ENCODE results near the gene SLAMF6. TPM values are rescaled to one million over a fixed set of nuclear protein-coding genes. Genes with fewer than 3 reads are reported as not detected.
"Not testable (repeated sequence)": the region's sequence is repeated elsewhere in the genome, so short reads cannot be mapped to it uniquely, and the experiment has no call there.

SLAMF6 gene
- total RNA-seq, 4 donors from 2014 or later, result 0.57 to 10.7 (median 5.2) TPM

DNA sequence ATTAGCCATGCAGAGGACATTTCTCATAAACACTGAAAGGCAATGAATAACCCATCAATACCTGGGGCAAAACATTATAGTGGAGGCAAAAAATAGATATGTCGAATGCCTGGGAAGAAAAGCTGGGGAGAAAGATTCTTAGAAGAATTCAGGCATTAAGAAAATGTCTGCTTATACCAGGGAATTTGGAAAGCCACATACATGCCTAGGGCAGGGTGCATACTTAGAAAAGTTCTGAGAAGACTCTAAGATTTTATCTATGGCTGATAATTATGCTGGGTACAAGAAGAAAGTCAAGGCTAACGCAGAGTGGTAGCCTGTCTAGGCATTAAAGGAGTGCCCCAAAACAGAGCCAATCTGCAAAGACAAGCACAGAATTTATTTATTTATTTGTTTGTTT is 18.4 kb downstream of the SLAMF6 start:
- H3K27ac ChIP-seq, result no peak overlapping the region
- DNase-seq, result no peak
- no peak overlapping the region for H3K4me3 ChIP-seq
- no peaks in the 10 kb centered on the region for H3K4me1 ChIP-seq
- peaks cover 0 to 4% (median 0%) of the 10 kb centered on the region in 4 donors for H3K9me3 ChIP-seq
- H3K27me3 ChIP-seq, result no peaks in the 10 kb centered on the region
- H3K36me3 ChIP-seq, result no peaks in the 10 kb centered on the region
- TF ChIP-seq, protein P1, sequence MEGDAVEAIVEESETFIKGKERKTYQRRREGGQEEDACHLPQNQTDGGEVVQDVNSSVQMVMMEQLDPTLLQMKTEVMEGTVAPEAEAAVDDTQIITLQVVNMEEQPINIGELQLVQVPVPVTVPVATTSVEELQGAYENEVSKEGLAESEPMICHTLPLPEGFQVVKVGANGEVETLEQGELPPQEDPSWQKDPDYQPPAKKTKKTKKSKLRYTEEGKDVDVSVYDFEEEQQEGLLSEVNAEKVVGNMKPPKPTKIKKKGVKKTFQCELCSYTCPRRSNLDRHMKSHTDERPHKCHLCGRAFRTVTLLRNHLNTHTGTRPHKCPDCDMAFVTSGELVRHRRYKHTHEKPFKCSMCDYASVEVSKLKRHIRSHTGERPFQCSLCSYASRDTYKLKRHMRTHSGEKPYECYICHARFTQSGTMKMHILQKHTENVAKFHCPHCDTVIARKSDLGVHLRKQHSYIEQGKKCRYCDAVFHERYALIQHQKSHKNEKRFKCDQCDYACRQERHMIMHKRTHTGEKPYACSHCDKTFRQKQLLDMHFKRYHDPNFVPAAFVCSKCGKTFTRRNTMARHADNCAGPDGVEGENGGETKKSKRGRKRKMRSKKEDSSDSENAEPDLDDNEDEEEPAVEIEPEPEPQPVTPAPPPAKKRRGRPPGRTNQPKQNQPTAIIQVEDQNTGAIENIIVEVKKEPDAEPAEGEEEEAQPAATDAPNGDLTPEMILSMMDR (IDR thresholded peaks at IDR 0.05), result no peak
- no peak for TF ChIP-seq POLR2A (IDR thresholded peaks at IDR 0.05)

DNA sequence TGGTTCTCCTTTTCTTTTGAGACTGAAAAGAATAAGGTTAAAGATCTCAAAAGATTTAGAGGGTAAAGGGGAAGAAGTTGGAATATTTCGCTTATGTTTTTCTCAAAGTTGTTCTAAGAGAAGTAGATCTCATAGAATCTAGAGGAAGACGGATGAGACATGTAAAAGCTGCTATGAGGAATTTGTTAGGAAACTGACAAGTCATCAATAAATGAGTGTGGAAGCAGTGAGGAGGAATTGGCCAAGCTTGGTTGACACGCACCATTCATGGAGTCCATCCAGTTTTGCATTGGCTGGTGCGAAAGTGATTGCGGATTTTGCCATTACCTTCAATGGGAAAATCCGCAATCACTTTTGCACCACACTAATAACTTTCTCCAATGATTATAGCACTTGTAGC is 20.0 kb downstream of the SLAMF6 start:
- H3K27ac ChIP-seq, result no peak overlapping the region
- H3K27me3 ChIP-seq, result no peaks in the 10 kb centered on the region
- H3K9me3 ChIP-seq, result peaks cover 0 to 4% (median 0%) of the 10 kb centered on the region in 4 donors
- no peak for DNase-seq
- TF ChIP-seq POLR2A (IDR thresholded peaks at IDR 0.05), result no peak
- TF ChIP-seq, protein P1 (IDR thresholded peaks at IDR 0.05), result no peak
- H3K36me3 ChIP-seq, result no peaks in the 10 kb centered on the region
- no peak overlapping the region for H3K4me3 ChIP-seq
- no peaks in the 10 kb centered on the region for H3K4me1 ChIP-seq

DNA sequence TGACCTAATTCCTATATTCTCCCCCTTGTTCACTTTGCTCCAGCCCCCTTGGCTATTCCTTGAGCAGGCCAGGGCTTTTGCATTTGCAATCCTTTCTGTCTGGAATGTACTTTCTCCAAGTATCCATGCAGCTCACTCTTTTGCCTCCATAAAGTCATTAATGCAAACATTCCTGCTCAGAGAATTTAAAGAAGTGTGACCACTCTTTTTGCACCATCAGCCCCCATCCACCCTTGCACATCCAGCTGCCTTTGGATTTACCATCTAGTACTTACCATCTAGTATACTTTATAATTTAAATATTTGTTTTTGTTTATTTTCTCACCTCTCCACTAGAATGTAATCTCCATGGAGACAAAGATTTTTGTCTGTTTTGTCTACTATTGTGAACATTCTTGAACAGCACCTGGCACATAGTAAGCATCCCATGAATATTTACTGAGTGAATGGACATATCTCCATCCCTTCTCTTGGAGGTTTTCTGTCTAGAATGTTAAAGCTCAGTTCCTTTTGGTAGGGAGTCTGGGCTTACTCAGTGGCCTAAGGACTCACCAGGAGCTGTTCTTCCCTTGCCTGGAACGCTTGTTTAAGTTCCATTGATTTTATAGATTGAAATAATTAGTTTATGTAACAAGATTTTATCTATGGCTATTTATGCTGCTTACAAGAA is 22.6 kb downstream of the SLAMF6 start:
- H3K27ac ChIP-seq, result no peak overlapping the region
- H3K4me3 ChIP-seq, result no peak overlapping the region
- no peak for DNase-seq
- no peaks in the 10 kb centered on the region for H3K27me3 ChIP-seq
- TF ChIP-seq, protein P1 (IDR thresholded peaks at IDR 0.05), result no peak
- no peak for TF ChIP-seq POLR2A (IDR thresholded peaks at IDR 0.05)
- no peaks in the 10 kb centered on the region for H3K36me3 ChIP-seq
- no peaks in the 10 kb centered on the region for H3K9me3 ChIP-seq
- H3K4me1 ChIP-seq, result no peaks in the 10 kb centered on the region

DNA sequence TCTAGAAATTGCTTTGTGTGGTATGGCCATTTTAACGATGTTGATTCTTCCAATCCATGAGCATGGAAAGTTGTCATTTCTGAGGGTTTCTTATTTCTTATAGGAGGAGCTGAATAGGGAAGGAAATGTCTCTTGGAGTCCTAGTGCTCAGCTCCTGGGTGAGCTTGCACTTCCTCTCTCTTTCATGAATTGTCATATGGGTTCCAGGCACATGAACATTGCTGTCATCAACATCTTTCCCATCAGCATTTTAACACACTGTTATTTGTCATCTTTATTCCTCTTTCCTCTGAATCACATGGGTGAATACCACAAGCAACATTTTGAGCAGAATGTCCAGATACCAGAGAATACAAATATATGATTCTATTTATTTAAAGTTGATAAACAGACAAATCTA is 23.4 kb downstream of the SLAMF6 start:
- no peaks in the 10 kb centered on the region for H3K9me3 ChIP-seq
- no peaks in the 10 kb centered on the region for H3K27me3 ChIP-seq
- H3K36me3 ChIP-seq, result no peaks in the 10 kb centered on the region
- H3K27ac ChIP-seq, result no peak overlapping the region
- no peak for TF ChIP-seq POLR2A (IDR thresholded peaks at IDR 0.05)
- TF ChIP-seq, protein P1 (IDR thresholded peaks at IDR 0.05), result no peak
- H3K4me3 ChIP-seq, result no peak overlapping the region
- no peak for DNase-seq
- no peaks in the 10 kb centered on the region for H3K4me1 ChIP-seq

DNA sequence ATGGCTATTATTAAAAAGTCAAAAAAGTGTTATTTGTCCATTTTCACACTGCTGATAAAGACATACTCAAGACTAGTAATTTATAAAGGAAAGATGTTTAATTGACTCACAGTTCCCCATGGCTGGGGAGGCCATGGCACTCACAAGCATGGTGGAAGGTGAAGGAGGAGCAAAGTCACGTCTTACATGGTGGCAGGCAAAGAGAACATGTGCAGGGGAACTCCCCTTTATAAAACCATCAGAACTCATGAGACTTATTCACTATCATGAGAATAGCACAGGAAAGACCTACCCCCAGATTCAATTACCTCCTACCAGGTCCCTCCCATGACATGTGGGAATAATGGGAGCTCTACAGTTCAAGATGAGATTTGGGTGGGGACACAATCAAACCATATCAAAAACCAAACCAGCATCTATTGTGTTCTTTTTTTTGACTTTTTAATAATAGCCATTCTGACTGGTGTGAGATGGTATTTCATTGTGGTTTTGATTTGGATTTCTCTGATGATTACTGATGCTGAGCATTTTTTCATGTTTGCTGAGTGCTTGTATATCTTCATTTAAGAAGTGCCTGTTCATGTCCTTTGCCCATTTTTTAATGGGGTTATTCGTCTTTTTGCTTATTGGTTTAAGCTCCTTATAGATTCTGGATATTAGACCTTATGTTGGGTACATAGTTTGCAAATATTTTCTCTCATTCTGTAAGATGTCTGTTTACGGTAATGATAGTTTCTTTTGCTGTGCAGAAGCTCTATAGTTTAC is 24.6 kb downstream of the SLAMF6 start:
- not testable (repeated sequence) for H3K27ac ChIP-seq, DNase-seq, H3K27me3 ChIP-seq, H3K9me3 ChIP-seq, H3K36me3 ChIP-seq, H3K4me3 ChIP-seq, H3K4me1 ChIP-seq

DNA sequence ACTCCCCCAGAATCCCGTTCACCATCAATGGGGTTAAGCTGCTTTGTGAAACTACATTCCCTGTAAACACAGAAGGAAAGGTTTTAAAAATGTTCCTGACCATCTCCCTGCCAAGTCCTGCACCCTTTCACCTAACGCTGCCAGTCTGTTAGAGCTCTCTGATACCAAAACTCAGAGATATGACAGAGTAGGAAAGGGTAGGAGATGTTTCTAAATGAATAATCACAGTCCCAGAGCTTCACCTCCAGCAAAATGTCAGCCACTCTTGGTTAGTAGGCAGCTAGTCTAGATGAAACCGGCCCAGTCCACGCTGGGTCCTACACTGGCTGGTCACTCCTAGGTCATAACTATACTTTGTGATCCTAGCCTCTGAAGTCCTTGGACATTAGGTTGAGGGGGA is 26.7 kb downstream of the SLAMF6 start:
- H3K36me3 ChIP-seq, result no peaks in the 10 kb centered on the region
- H3K4me1 ChIP-seq, result no peaks in the 10 kb centered on the region
- H3K27me3 ChIP-seq, result no peaks in the 10 kb centered on the region
- no peak overlapping the region for H3K4me3 ChIP-seq
- DNase-seq, result no peak
- H3K9me3 ChIP-seq, result no peaks in the 10 kb centered on the region
- TF ChIP-seq POLR2A (IDR thresholded peaks at IDR 0.05), result no peak
- TF ChIP-seq, protein P1 (IDR thresholded peaks at IDR 0.05), result no peak
- H3K27ac ChIP-seq, result no peak overlapping the region

Data from Peyer's patch (tissue), 4 donors.